Thyroid gland (tissue), 4 donors: Measurements from ENCODE around the gene ENTPD7.

Experiments used
- POLR2A ChIP-seq, 2 donors: fragments of 450-650 bp; IDR thresholded peaks; one replicate each; pipeline ENCODE4 v1.6.1; 2017; ENCODE audit warnings: antibody characterized with exemption in 2 of 2, mild to moderate bottlenecking in 2 of 2, moderate library complexity in 1 of 2
- TF ChIP-seq, protein P1 (sequence below), 6 experiments: fragments of 200-600 bp in 3 of 6; fragments of 450-650 bp in 3 of 6; sonication (generic) in 3 of 6; IDR thresholded peaks; one replicate each; pipeline ENCODE4 v1.5.1; 2016 to 2019; ENCODE audit warnings: antibody characterized with exemption in 6 of 6, mild to moderate bottlenecking in 2 of 6, inconsistent platforms in 1 of 6, moderate library complexity in 1 of 6

DNA sequence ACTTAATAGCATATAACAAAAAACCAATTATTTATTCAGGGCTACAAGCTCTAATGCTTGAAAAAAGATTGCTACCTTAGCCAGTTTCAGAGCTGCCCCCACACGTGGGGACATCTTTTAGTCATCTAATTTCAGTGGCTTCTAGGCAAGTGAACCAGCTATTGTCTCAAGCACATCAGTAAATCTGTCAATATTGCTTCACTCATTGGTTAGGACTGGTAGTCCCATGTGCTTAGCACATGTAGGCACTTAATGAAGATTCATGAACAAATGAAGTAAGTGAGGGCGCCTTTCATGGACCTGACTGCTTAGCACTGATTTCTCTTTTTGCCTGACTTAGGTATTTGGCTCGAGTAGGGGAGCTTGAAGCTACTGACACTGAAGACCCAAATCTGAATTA is 19.6 kb downstream of the ENTPD7 start:
- TF ChIP-seq POLR2A (IDR thresholded peaks at IDR 0.05) = no peak
- TF ChIP-seq, protein P1, sequence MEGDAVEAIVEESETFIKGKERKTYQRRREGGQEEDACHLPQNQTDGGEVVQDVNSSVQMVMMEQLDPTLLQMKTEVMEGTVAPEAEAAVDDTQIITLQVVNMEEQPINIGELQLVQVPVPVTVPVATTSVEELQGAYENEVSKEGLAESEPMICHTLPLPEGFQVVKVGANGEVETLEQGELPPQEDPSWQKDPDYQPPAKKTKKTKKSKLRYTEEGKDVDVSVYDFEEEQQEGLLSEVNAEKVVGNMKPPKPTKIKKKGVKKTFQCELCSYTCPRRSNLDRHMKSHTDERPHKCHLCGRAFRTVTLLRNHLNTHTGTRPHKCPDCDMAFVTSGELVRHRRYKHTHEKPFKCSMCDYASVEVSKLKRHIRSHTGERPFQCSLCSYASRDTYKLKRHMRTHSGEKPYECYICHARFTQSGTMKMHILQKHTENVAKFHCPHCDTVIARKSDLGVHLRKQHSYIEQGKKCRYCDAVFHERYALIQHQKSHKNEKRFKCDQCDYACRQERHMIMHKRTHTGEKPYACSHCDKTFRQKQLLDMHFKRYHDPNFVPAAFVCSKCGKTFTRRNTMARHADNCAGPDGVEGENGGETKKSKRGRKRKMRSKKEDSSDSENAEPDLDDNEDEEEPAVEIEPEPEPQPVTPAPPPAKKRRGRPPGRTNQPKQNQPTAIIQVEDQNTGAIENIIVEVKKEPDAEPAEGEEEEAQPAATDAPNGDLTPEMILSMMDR (IDR thresholded peaks at IDR 0.05) = no peak
